GM18507 (cell line): Measurements from ENCODE around the gene PTPRD.
"Not testable (repeated sequence)": the region's sequence is repeated elsewhere in the genome, so short reads cannot be mapped to it uniquely, and the experiment has no call there.

Experiments
- DNase-seq: peaks from one replicate; pipeline ENCODE4 v3.0.0; 2011; ENCODE audit warnings: low read depth; ENCODE audit not compliant: insufficient read length; ENCODE audit errors: extremely low spot score
- FAIRE-seq: peaks from 2 replicates; lab custom pipeline; 2011; peaks lifted over from hg19 to GRCh38; lab: Jason Lieb, UNC

The PTPRD gene

GRCh38 chr9:8926461-8926860 is 1686.3 kb downstream of the PTPRD start:
- DNase-seq, result no peak
- FAIRE-seq, result no peak

- FAIRE-seq (no peak), DNase-seq (no peak)
Measured at GRCh38 chr9:8924562-8924961, 1688.2 kb downstream of the PTPRD start.

- FAIRE-seq, DNase-seq: not testable (repeated sequence)
Measured at GRCh38 chr9:8920478-8921183, 1692.2 kb downstream of the PTPRD start.

- FAIRE-seq (no peak), DNase-seq (no peak)
Measured at GRCh38 chr9:8917956-8918739, 1694.7 kb downstream of the PTPRD start.

GRCh38 chr9:8916771-8917170 is 1696.0 kb downstream of the PTPRD start:
- FAIRE-seq (no peak), DNase-seq (no peak)

- DNase-seq, result no peak
- no peak for FAIRE-seq
Measured at GRCh38 chr9:8907868-8908267, 1704.9 kb downstream of the PTPRD start.

GRCh38 chr9:8905731-8906130 is 1707.1 kb downstream of the PTPRD start:
- DNase-seq (no peak), FAIRE-seq (no peak)

- DNase-seq (no peak), FAIRE-seq (no peak)
Measured at GRCh38 chr9:8904771-8905515, 1707.9 kb downstream of the PTPRD start.

GRCh38 chr9:8903077-8903476 is 1709.7 kb downstream of the PTPRD start:
- FAIRE-seq (no peak), DNase-seq (no peak)

- DNase-seq (no peak), FAIRE-seq (no peak)
Measured at GRCh38 chr9:8901146-8901545, 1711.7 kb downstream of the PTPRD start.

GRCh38 chr9:8899511-8899910 is 1713.3 kb downstream of the PTPRD start:
- FAIRE-seq (no peak), DNase-seq (no peak)

- FAIRE-seq (no peak), DNase-seq (no peak)
Measured at GRCh38 chr9:8895861-8896224, 1717.0 kb downstream of the PTPRD start.

GRCh38 chr9:8895106-8895860 is 1717.5 kb downstream of the PTPRD start:
- no peak for FAIRE-seq
- DNase-seq, result no peak

GRCh38 chr9:8890695-8891094 is 1722.1 kb downstream of the PTPRD start:
- DNase-seq (no peak), FAIRE-seq (no peak)

GRCh38 chr9:8889100-8889499 is 1723.7 kb downstream of the PTPRD start:
- FAIRE-seq, result no peak
- no peak for DNase-seq

- no peak for DNase-seq
- no peak for FAIRE-seq
Measured at GRCh38 chr9:8888591-8888990, 1724.2 kb downstream of the PTPRD start.

- FAIRE-seq, result no peak
Measured at GRCh38 chr9:8887369-8887768, 1725.4 kb downstream of the PTPRD start.

GRCh38 chr9:8883321-8883720 is 1729.5 kb downstream of the PTPRD start:
- DNase-seq (no peak), FAIRE-seq (no peak)

More at GRCh38 chr9:8887369-8887768, 1725.4 kb downstream of the PTPRD start:
- no peak for DNase-seq

- DNase-seq, result no peak
- FAIRE-seq, result no peak
Measured at GRCh38 chr9:8880060-8880459, 1732.7 kb downstream of the PTPRD start.

GRCh38 chr9:8879284-8879683 is 1733.5 kb downstream of the PTPRD start:
- FAIRE-seq, result no peak

More at GRCh38 chr9:8879284-8879683, 1733.5 kb downstream of the PTPRD start:
- DNase-seq, result no peak
